GM19452 (cell line): ENCODE results near the gene KRT31.
"Not testable (repeated sequence)": the region's sequence is repeated elsewhere in the genome, so short reads cannot be mapped to it uniquely, and the experiment has no call there.

ENCODE experiments used
- ATAC-seq: cut with Tn5 transposase; IDR thresholded peaks from one replicate; pipeline ENCODE4 v1.9.1; 2021; ENCODE audit not compliant: unreplicated experiment

KRT31 gene

GRCh38 chr17:41418116-41418860, 20.9 kb upstream of the KRT31 start:
- ATAC-seq: no peak

GRCh38 chr17:41417576-41418015, 20.2 kb upstream of the KRT31 start:
- ATAC-seq: no peak

GRCh38 chr17:41417127-41417526, 19.7 kb upstream of the KRT31 start:
- no peak for ATAC-seq

- no peak for ATAC-seq
These were observed 19.1 kb upstream of the KRT31 start for GRCh38 chr17:41416479-41416878.

GRCh38 chr17:41415833-41416335, 18.5 kb upstream of the KRT31 start:
- ATAC-seq: no peak

GRCh38 chr17:41415411-41415810, 18.0 kb upstream of the KRT31 start:
- ATAC-seq: no peak

GRCh38 chr17:41413982-41414381, 16.6 kb upstream of the KRT31 start:
- no peak for ATAC-seq

GRCh38 chr17:41413353-41413957, 16.0 kb upstream of the KRT31 start:
- ATAC-seq: no peak

GRCh38 chr17:41411072-41411840, 13.8 kb upstream of the KRT31 start:
- ATAC-seq: no peak

GRCh38 chr17:41407226-41407625, 9.8 kb upstream of the KRT31 start:
- ATAC-seq: no peak

- ATAC-seq: no peak
These were observed 8.8 kb upstream of the KRT31 start for GRCh38 chr17:41406205-41406604.

- ATAC-seq: no peak
These were observed 6.7 kb upstream of the KRT31 start for GRCh38 chr17:41404024-41404671.

- ATAC-seq: no peak
These were observed 6.1 kb upstream of the KRT31 start for GRCh38 chr17:41403404-41404023.

GRCh38 chr17:41402161-41402560, 4.8 kb upstream of the KRT31 start:
- no peak for ATAC-seq

- ATAC-seq: no peak
These were observed 1.1 kb downstream of the KRT31 start for GRCh38 chr17:41396340-41396739.

GRCh38 chr17:41395611-41396010, 1.8 kb downstream of the KRT31 start:
- ATAC-seq: no peak

- ATAC-seq: not testable (repeated sequence)
These were observed 2.4 kb downstream of the KRT31 start for GRCh38 chr17:41395044-41395443.

- ATAC-seq: no peak
These were observed 3.0 kb downstream of the KRT31 start for GRCh38 chr17:41394254-41394996.

- ATAC-seq: no peak
These were observed 3.6 kb downstream of the KRT31 start for GRCh38 chr17:41393826-41394225.

GRCh38 chr17:41393294-41393693, 4.1 kb downstream of the KRT31 start:
- no peak for ATAC-seq
